Peyer's patch (tissue), 4 donors: ENCODE data around the gene SMG1.

Experiments
- POLR2A ChIP-seq, 2 donors: fragments of 450-650 bp; IDR thresholded peaks; one replicate each; pipeline ENCODE4 v1.5.1; 2017; ENCODE audit warnings: antibody characterized with exemption in 2 of 2, mild to moderate bottlenecking in 2 of 2, moderate library complexity in 2 of 2
- TF ChIP-seq, protein P1 (sequence below), 6 experiments: fragments of 450-650 bp in 4 of 6; fragments of 200-600 bp in 2 of 6; sonication (generic) in 1 of 6; IDR thresholded peaks; one replicate each; pipeline ENCODE4 v1.5.1; 2017 to 2019; ENCODE audit warnings: antibody characterized with exemption in 6 of 6, mild to moderate bottlenecking in 3 of 6, moderate library complexity in 1 of 6

- TF ChIP-seq, protein P1, sequence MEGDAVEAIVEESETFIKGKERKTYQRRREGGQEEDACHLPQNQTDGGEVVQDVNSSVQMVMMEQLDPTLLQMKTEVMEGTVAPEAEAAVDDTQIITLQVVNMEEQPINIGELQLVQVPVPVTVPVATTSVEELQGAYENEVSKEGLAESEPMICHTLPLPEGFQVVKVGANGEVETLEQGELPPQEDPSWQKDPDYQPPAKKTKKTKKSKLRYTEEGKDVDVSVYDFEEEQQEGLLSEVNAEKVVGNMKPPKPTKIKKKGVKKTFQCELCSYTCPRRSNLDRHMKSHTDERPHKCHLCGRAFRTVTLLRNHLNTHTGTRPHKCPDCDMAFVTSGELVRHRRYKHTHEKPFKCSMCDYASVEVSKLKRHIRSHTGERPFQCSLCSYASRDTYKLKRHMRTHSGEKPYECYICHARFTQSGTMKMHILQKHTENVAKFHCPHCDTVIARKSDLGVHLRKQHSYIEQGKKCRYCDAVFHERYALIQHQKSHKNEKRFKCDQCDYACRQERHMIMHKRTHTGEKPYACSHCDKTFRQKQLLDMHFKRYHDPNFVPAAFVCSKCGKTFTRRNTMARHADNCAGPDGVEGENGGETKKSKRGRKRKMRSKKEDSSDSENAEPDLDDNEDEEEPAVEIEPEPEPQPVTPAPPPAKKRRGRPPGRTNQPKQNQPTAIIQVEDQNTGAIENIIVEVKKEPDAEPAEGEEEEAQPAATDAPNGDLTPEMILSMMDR (IDR thresholded peaks at IDR 0.05): no peak
- TF ChIP-seq POLR2A (IDR thresholded peaks at IDR 0.05): no peak
Measured at GRCh38 chr16:18811925-18812324, 114.3 kb downstream of the SMG1 start.
